Loucy (cell line): ENCODE data around the gene RGS1.

Source experiments
- EZH2phosphoT487 ChIP-seq: fragments of 200-600 bp; IDR thresholded peaks from 2 replicates; pipeline ENCODE4 v1.6.1; 2018; ENCODE audit warnings: antibody characterized with exemption, mild to moderate bottlenecking, moderate library complexity, borderline replicate concordance
- TF ChIP-seq, protein P1 (sequence below): fragments of 200-600 bp; sonication (generic); conservative IDR thresholded peaks from 2 replicates; pipeline ENCODE4 v1.5.1; 2014; ENCODE audit warnings: mild to moderate bottlenecking, antibody characterized with exemption, low read length

DNA sequence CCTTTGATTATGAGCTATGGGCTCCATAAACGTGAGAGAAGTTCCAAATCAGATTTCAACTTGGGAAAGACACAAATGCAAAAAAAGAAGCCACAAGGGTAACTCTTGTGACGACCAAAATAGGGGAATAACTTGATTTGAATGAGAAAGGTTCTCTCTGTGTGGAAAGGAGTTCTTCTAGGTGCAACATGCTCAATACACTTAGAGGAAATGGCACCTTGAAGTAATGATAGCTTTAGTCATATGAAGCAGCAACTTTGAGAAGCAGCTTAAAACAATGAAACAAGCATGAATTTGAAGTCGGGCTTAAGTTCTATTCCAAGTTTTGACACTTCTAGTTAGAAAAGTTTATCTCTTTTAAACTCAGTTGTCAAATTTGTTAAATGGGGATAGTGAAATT, 21.8 kb upstream of the RGS1 start:
- TF ChIP-seq EZH2phosphoT487: no peak
- TF ChIP-seq, protein P1, sequence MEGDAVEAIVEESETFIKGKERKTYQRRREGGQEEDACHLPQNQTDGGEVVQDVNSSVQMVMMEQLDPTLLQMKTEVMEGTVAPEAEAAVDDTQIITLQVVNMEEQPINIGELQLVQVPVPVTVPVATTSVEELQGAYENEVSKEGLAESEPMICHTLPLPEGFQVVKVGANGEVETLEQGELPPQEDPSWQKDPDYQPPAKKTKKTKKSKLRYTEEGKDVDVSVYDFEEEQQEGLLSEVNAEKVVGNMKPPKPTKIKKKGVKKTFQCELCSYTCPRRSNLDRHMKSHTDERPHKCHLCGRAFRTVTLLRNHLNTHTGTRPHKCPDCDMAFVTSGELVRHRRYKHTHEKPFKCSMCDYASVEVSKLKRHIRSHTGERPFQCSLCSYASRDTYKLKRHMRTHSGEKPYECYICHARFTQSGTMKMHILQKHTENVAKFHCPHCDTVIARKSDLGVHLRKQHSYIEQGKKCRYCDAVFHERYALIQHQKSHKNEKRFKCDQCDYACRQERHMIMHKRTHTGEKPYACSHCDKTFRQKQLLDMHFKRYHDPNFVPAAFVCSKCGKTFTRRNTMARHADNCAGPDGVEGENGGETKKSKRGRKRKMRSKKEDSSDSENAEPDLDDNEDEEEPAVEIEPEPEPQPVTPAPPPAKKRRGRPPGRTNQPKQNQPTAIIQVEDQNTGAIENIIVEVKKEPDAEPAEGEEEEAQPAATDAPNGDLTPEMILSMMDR: no peak
